K562 (cell line): ENCODE measurements around the gene CD82. TPM values are rescaled to one million over a fixed set of nuclear protein-coding genes. Genes with fewer than 3 reads are reported as not detected.

ENCODE experiments used
- ATAC-seq: fragments of 200-7000 bp; cut with Tn5 transposase; 3 replicates; pipeline ENCODE4 v1.9.1; 2020; ENCODE audit warnings: moderate library complexity
- BruUV-seq: library from RNA; stranded (reverse); fragments of 400-500 nt; replicated peaks from 2 replicates; lab custom pipeline; 2021; lab: Mats Ljungman, UMichigan
- CTCF ChIA-PET: fragments of 300-600 bp; formaldehyde crosslinking; extraction: SDS; loops from one replicate; lab custom pipeline; 2021; ENCODE audit warnings: low intra/inter-chr PET ratio; lab: Yijun Ruan, JAX
- POLR2A ChIA-PET: fragments of 300-600, 350-650 bp; sonication (Branson Sonifier 250); formaldehyde crosslinking; extraction: SDS; loops from one replicate; lab custom pipeline; 2021; ENCODE audit warnings: antibody characterized with exemption, inconsistent platforms; lab: Yijun Ruan, JAX
- DNase-seq, 4 experiments: peaks; one replicate each; pipeline versions ENCODE4 v3.0.0 to v3.0.0-alpha.2; 2011 to 2018; ENCODE audit warnings: low spot score in 3 of 4, mixed read lengths in 3 of 4; ENCODE audit errors: extremely low read depth in 1 of 4
- FAIRE-seq: peaks from 2 replicates; lab custom pipeline; 2011; peaks lifted over from hg19 to GRCh38; lab: Jason Lieb, UNC
- H2AFZ ChIP-seq: 2 replicates; pipeline ENCODE4 v1.6.0; 2011; ENCODE audit warnings: low read depth, low read length, control low read depth, inconsistent platforms
- H3K27ac ChIP-seq: fragments of 200-600 bp; 3 replicates; pipeline ENCODE4 v1.8.0; 2011; ENCODE audit warnings: low read depth, mild to moderate bottlenecking, control low read depth, inconsistent platforms, low read length, moderate library complexity, mixed read lengths; ENCODE audit errors: extremely low read depth
- H3K27me3 ChIP-seq, 2 experiments: fragments of 300-600 bp in 1 of 2; 2 replicates in 1 of 2; 3 replicates in 1 of 2; pipeline versions ENCODE4 v1.6.0 to v1.8.0; 2011; ENCODE audit warnings: inconsistent platforms in 2 of 2, low read length in 2 of 2, mild to moderate bottlenecking in 1 of 2, mixed read lengths in 1 of 2, moderate library complexity in 1 of 2; ENCODE audit not compliant: control insufficient read depth in 2 of 2, insufficient read depth in 2 of 2
- H3K36me3 ChIP-seq: fragments of 300-600 bp; 3 replicates; pipeline ENCODE4 v1.8.0; 2011; ENCODE audit warnings: mild to moderate bottlenecking, low read length, inconsistent platforms; ENCODE audit not compliant: control insufficient read depth, insufficient read depth
- H3K4me1 ChIP-seq, 2 experiments: fragments of 200-600 bp in 1 of 2; replicated peaks in 1 of 2; 2 replicates in 1 of 2; 3 replicates in 1 of 2; pipeline versions ENCODE4 v1.5.1 to v1.8.0; 2011; ENCODE audit warnings: inconsistent platforms in 2 of 2, low read length in 2 of 2, mild to moderate bottlenecking in 1 of 2, mixed read lengths in 1 of 2, moderate library complexity in 1 of 2; ENCODE audit not compliant: control insufficient read depth in 2 of 2, insufficient read depth in 2 of 2
- H3K4me2 ChIP-seq: 2 replicates; pipeline ENCODE4 v1.6.1; 2011; ENCODE audit warnings: low read length, control low read depth, inconsistent platforms, mixed read lengths; ENCODE audit not compliant: insufficient read depth
- H3K4me3 ChIP-seq: fragments of 200-600 bp; sonication (generic), shearing (Covaris generic); 2 replicates; pipeline ENCODE4 v1.5.1; 2016; ENCODE audit warnings: control low read depth, inconsistent platforms
- H3K79me2 ChIP-seq: fragments of 200-600 bp; 3 replicates; pipeline ENCODE4 v1.8.0; 2011; ENCODE audit warnings: low read length, inconsistent platforms; ENCODE audit not compliant: control insufficient read depth, insufficient read depth
- H3K9ac ChIP-seq, 2 experiments: 2 replicates each; pipeline versions ENCODE4 v1.6.0 to v1.6.1; 2011; ENCODE audit warnings: low read depth in 2 of 2, low read length in 2 of 2, control low read depth in 1 of 2, inconsistent platforms in 1 of 2, mild to moderate bottlenecking in 1 of 2, mixed read lengths in 1 of 2; ENCODE audit not compliant: insufficient read depth in 1 of 2
- H3K9me1 ChIP-seq: one replicate; pipeline ENCODE4 v1.6.0; 2011; ENCODE audit warnings: inconsistent platforms, mild to moderate bottlenecking, low read length, moderate library complexity; ENCODE audit not compliant: control insufficient read depth, insufficient read depth
- H3K9me3 ChIP-seq: replicated peaks from 2 replicates; pipeline ENCODE4 v1.5.1; 2011; ENCODE audit warnings: low read depth, low read length, inconsistent platforms; ENCODE audit not compliant: control insufficient read depth, insufficient read depth
- H4K20me1 ChIP-seq: replicated peaks from 2 replicates; pipeline ENCODE4 v1.6.1; 2011; ENCODE audit warnings: low read length, inconsistent platforms, mixed read lengths; ENCODE audit not compliant: control insufficient read depth, insufficient read depth
- ELF1 ChIP-seq: fragments of 200-800 bp; sonication (Bioruptor generic); IDR thresholded peaks from 2 replicates; pipeline ENCODE4 v1.6.1; 2016; ENCODE audit warnings: missing genetic modification characterization, missing compliant biosample characterization
- MTA3 ChIP-seq: fragments of 450-650 bp; formaldehyde crosslinking; IDR thresholded peaks from 2 replicates; pipeline ENCODE4 v1.6.1; 2017; ENCODE audit warnings: mild to moderate bottlenecking, borderline replicate concordance
- NEUROD1 ChIP-seq: fragments of 150-350 bp; IDR thresholded peaks from 2 replicates; pipeline ENCODE4 v1.6.1; 2014; ENCODE audit warnings: borderline replicate concordance, low read length, low read depth; ENCODE audit not compliant: partially characterized antibody
- RREB1 ChIP-seq: fragments of 250-450 bp; sonication (Bioruptor Pico); IDR thresholded peaks from 2 replicates; pipeline ENCODE4 v1.4.0; 2020
- SAFB ChIP-seq: fragments of 200-400 bp; formaldehyde crosslinking; IDR thresholded peaks from 2 replicates; pipeline ENCODE4 v1.6.1; 2017; ENCODE audit warnings: low read depth, low read length, borderline replicate concordance
- SFPQ ChIP-seq: fragments of 200-400 bp; formaldehyde crosslinking; IDR thresholded peaks from 2 replicates; pipeline ENCODE4 v1.6.1; 2017; ENCODE audit warnings: mild to moderate bottlenecking, low read depth, low read length, moderate library complexity
- SMARCA5 ChIP-seq: fragments of 450-650 bp; IDR thresholded peaks from 2 replicates; pipeline ENCODE4 v1.6.1; 2016
- ZBTB7A ChIP-seq: IDR thresholded peaks from 2 replicates; pipeline ENCODE4 v1.6.1; 2011; ENCODE audit warnings: low read depth, mild to moderate bottlenecking, low read length, moderate library complexity, borderline replicate concordance; ENCODE audit not compliant: control insufficient read depth
- ZNF165 ChIP-seq: fragments of 250-450 bp; sonication (Bioruptor Pico); IDR thresholded peaks from 2 replicates; pipeline ENCODE4 v1.4.0; 2020; ENCODE audit warnings: borderline replicate concordance
- ZNF586 ChIP-seq: fragments of 450-650 bp; formaldehyde crosslinking; conservative IDR thresholded peaks from 2 replicates; pipeline ENCODE4 v1.4.0; 2020; ENCODE audit warnings: mild to moderate bottlenecking, moderate library complexity
- WGBS: fragments of 100-300 bp; shearing (Covaris generic); methylation state at CpG from one replicate; pipeline ENCODE4 v1.1.6; 2016; ENCODE audit warnings: low coverage, mixed read lengths; ENCODE audit not compliant: insufficient coverage; ENCODE audit errors: missing lambda C conversion rate; 5-methylcytosine and 5-hydroxymethylcytosine counted together
- in situ Hi-C: fragments of 300-500 bp; cut with MboI; formaldehyde crosslinking; loops from 4 replicates; pipeline ENCODE4 v1.15.0; 2018; ENCODE audit warnings: inconsistent platforms, mixed read lengths
- intact Hi-C: fragments of 100-400 bp; cut with micrococcal nuclease; formaldehyde crosslinking; loops from 2 replicates; pipeline ENCODE4 v1.14.2; 2022
- polyA plus RNA-seq, 8 experiments: library from polyadenylated mRNA; depleted of rRNA in 4 of 8; stranded (reverse) in 5 of 8; unstranded in 3 of 8; fragments of >200 nt; fragmentation: Nextera tagmentation in 2 of 8; fragmentation: Illumina TruSeq in 1 of 8; extraction: Ambion mirVana in 2 of 8; extraction: Trizol in 1 of 8; gene quantifications; 2 replicates each; pipeline versions ENCODE4 v1.2.1 to v1.2.3, GENCODE V29; 2011 to 2014; ENCODE audit warnings: inconsistent platforms in 1 of 8, missing spikeins in 1 of 8
- total RNA-seq, 7 experiments: library from RNA; depleted of rRNA in 6 of 7; stranded (reverse); fragments of >200 nt in 6 of 7; fragmentation: Illumina TruSeq in 2 of 7; extraction: Trizol in 2 of 7; gene quantifications; 2 replicates each; pipeline versions ENCODE4 v1.2.1 to v1.2.3, GENCODE V29; 2011 to 2021; ENCODE audit warnings: low replicate concordance in 1 of 7

Gene CD82
- total and polyA plus RNA-seq, 9 of the 15 experiments (the other 6 are each of a cell fraction or from before 2014, with no cell fraction given) = 0.27 to 9.4 (median 3.0) TPM

GRCh38 chr11:44564670-44565210 is 723 bp upstream of the CD82 start (continued):
- TF ChIP-seq NEUROD1 (no peak), MTA3 (peak; percentile 43; the same call in 1 of the 2 replicates), ELF1 (no peak), ZNF586 (CRISPR knock-in tag) (no peak), ZBTB7A (no peak)

- Histone ChIP-seq H3K9ac (peak overlapping the region; percentile 39 to 96; a peak in 3 of 4 replicates), H3K4me1 (peaks cover 28 to 42% of the 10 kb centered on the region in 2 experiments), H3K9me3 (no peaks in the 10 kb centered on the region), H3K9me1 (no peaks in the 10 kb centered on the region), H2AFZ (peak overlapping the region; percentile 91), H3K36me3 (no peaks in the 10 kb centered on the region), H3K27ac (no peak overlapping the region), H3K27me3 (no peaks in the 10 kb centered on the region), H3K79me2 (no peaks in the 10 kb centered on the region), H4K20me1 (no peaks in the 10 kb centered on the region), H3K4me2 (peak overlapping the region; percentile 88), H3K4me3 (peak overlapping the region; percentile 41)
- ChIA-PET CTCF (no interaction called here), POLR2A (interaction anchor here (0.9 to 2.9 kb wide), 2 partner anchors 17 to 46 kb away, joined by 6 to 10 read pairs; no protein-coding TSS in a partner anchor)
- peak in 2 of 4 experiments; percentile 2 to 3 for DNase-seq
- no peak for ATAC-seq
- WGBS = 53% methylated on average over 16 of the region's 17 CpGs
- FAIRE-seq = no peak
- intact Hi-C loops (loop anchor here (10.0 kb wide), 1 partner anchor 219 kb away; no protein-coding TSS in a partner anchor), in situ Hi-C loops (no loop called here)
- BruUV-seq = no TSS peak
- TF ChIP-seq SAFB = no peak
- TF ChIP-seq ZNF165 (CRISPR knock-in tag) = no peak
- TF ChIP-seq RREB1 = no peak
- no peak for TF ChIP-seq SFPQ
- no peak for TF ChIP-seq SMARCA5
- TF ChIP-seq MTA3 = peak; percentile 19; the same call in 1 of the 2 replicates
These were observed 788 bp downstream of the CD82 start for GRCh38 chr11:44565953-44566949.
